ENCODE measurements around the gene PERM1.
"Not testable (repeated sequence)": the region's sequence is repeated elsewhere in the genome, so short reads cannot be mapped to it uniquely, and the experiment has no call there.

PERM1 gene, protein sequence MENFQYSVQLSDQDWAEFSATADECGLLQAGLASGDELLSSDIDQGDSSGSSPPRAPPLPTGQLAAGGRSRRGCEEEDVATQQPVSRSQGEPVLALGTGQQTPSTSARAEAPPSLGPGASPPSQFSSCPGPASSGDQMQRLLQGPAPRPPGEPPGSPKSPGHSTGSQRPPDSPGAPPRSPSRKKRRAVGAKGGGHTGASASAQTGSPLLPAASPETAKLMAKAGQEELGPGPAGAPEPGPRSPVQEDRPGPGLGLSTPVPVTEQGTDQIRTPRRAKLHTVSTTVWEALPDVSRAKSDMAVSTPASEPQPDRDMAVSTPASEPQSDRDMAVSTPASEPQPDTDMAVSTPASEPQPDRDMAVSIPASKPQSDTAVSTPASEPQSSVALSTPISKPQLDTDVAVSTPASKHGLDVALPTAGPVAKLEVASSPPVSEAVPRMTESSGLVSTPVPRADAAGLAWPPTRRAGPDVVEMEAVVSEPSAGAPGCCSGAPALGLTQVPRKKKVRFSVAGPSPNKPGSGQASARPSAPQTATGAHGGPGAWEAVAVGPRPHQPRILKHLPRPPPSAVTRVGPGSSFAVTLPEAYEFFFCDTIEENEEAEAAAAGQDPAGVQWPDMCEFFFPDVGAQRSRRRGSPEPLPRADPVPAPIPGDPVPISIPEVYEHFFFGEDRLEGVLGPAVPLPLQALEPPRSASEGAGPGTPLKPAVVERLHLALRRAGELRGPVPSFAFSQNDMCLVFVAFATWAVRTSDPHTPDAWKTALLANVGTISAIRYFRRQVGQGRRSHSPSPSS
- 0 to 0.70 (median 0.19) reads per million in 3 donors for total RNA-seq

DNA sequence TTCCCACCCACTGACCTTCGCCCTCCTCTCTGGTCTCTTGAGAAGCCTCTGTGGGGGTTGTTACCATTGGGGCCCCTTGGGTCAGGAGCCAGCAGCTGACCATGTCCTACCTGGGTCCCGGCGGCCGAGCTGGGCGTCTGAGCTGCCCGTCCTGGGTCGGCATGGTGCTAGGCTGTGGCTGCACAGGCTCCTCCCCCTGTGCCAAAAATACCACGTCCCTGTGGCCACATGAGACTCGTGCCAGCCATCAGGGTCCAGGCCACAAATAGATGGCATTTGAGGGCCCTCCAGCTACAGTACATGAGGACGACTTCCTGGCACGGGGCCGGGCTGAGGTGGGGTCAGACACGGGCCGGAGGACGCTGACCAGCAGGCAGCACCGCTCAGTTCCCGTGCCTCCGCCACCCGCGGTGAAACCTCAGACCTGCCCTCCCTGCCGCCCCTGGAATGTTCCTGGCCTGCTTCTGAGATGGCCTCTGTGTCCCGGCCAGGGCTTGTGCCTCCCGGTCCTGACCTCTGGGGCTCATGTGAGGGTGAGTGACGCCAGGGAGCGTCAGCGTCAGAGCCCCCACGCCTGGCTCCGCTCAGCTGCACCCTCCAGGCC is at the start of gene PERM1:
TSS of gene PERM1 (minus strand) at position 139 of the 604 bp plus-strand sequence. CDS start 1,064 bp downstream, outside the sequence.
- no peaks in the 10 kb centered on the region for H3K9me3 ChIP-seq (ENCODE audit: control insufficient read depth, low read length)
- H3K27ac ChIP-seq (ENCODE audit: insufficient read depth, low read length, poor library complexity, severe bottlenecking), result no peak within 1 kb of the TSS
- H3K4me3 ChIP-seq (ENCODE audit: insufficient read depth, low read depth, low read length, poor library complexity, severe bottlenecking), result no peak within 1 kb of the TSS
- H3K27me3 ChIP-seq (replicated peaks; ENCODE audit: control insufficient read depth, insufficient read depth, low read length, poor library complexity, severe bottlenecking), result no peaks in the 10 kb centered on the region
- no peaks in the 10 kb centered on the region for H3K36me3 ChIP-seq (ENCODE audit: control insufficient read depth, insufficient read depth, low read length)
- no peak for DNase-seq
- H3K4me1 ChIP-seq (ENCODE audit: control insufficient read depth, insufficient read depth, low read length, poor library complexity, severe bottlenecking), result no peaks in the 10 kb centered on the region

GRCh38 chr1:1030867-1031658 is 49.2 kb upstream of the PERM1 start:
- not testable (repeated sequence) for DNase-seq; H3K36me3 ChIP-seq (ENCODE audit: control insufficient read depth, insufficient read depth, low read length); H3K27ac ChIP-seq (ENCODE audit: insufficient read depth, low read length, poor library complexity, severe bottlenecking); H3K9me3 ChIP-seq (ENCODE audit: control insufficient read depth, low read length); H3K4me3 ChIP-seq (ENCODE audit: insufficient read depth, low read depth, low read length, poor library complexity, severe bottlenecking)
- Histone ChIP-seq H3K27me3 (replicated peaks; ENCODE audit: control insufficient read depth, insufficient read depth, low read length, poor library complexity, severe bottlenecking) (peaks cover 40% of the 10 kb centered on the region), H3K4me1 (ENCODE audit: control insufficient read depth, insufficient read depth, low read length, poor library complexity, severe bottlenecking) (peaks cover 14% of the 10 kb centered on the region)

- Histone ChIP-seq H3K27me3 (replicated peaks; ENCODE audit: control insufficient read depth, insufficient read depth, low read length, poor library complexity, severe bottlenecking) (peaks cover 14% of the 10 kb centered on the region), H3K9me3 (ENCODE audit: control insufficient read depth, low read length) (no peaks in the 10 kb centered on the region), H3K27ac (ENCODE audit: insufficient read depth, low read length, poor library complexity, severe bottlenecking) (no peak overlapping the region), H3K4me3 (ENCODE audit: insufficient read depth, low read depth, low read length, poor library complexity, severe bottlenecking) (no peak overlapping the region), H3K4me1 (ENCODE audit: control insufficient read depth, insufficient read depth, low read length, poor library complexity, severe bottlenecking) (peaks cover 5% of the 10 kb centered on the region), H3K36me3 (ENCODE audit: control insufficient read depth, insufficient read depth, low read length) (no peaks in the 10 kb centered on the region)
- no peak for DNase-seq
These were observed 45.9 kb upstream of the PERM1 start for GRCh38 chr1:1027791-1028190.

GRCh38 chr1:1026599-1027413 is 44.9 kb upstream of the PERM1 start:
- H3K9me3 ChIP-seq (ENCODE audit: control insufficient read depth, low read length), result no peaks in the 10 kb centered on the region
- no peaks in the 10 kb centered on the region for H3K36me3 ChIP-seq (ENCODE audit: control insufficient read depth, insufficient read depth, low read length)
- no peak for DNase-seq
- H3K27me3 ChIP-seq (replicated peaks; ENCODE audit: control insufficient read depth, insufficient read depth, low read length, poor library complexity, severe bottlenecking), result peaks cover 4% of the 10 kb centered on the region
- peaks cover 5% of the 10 kb centered on the region for H3K4me1 ChIP-seq (ENCODE audit: control insufficient read depth, insufficient read depth, low read length, poor library complexity, severe bottlenecking)
- H3K27ac ChIP-seq (ENCODE audit: insufficient read depth, low read length, poor library complexity, severe bottlenecking), result no peak overlapping the region
- no peak overlapping the region for H3K4me3 ChIP-seq (ENCODE audit: insufficient read depth, low read depth, low read length, poor library complexity, severe bottlenecking)

GRCh38 chr1:1025730-1026129 is 43.8 kb upstream of the PERM1 start:
- no peak for DNase-seq
- Histone ChIP-seq H3K4me1 (ENCODE audit: control insufficient read depth, insufficient read depth, low read length, poor library complexity, severe bottlenecking) (peaks cover 9% of the 10 kb centered on the region), H3K27me3 (replicated peaks; ENCODE audit: control insufficient read depth, insufficient read depth, low read length, poor library complexity, severe bottlenecking) (no peaks in the 10 kb centered on the region), H3K27ac (ENCODE audit: insufficient read depth, low read length, poor library complexity, severe bottlenecking) (no peak overlapping the region), H3K9me3 (ENCODE audit: control insufficient read depth, low read length) (no peaks in the 10 kb centered on the region), H3K36me3 (ENCODE audit: control insufficient read depth, insufficient read depth, low read length) (no peaks in the 10 kb centered on the region), H3K4me3 (ENCODE audit: insufficient read depth, low read depth, low read length, poor library complexity, severe bottlenecking) (no peak overlapping the region)

DNA sequence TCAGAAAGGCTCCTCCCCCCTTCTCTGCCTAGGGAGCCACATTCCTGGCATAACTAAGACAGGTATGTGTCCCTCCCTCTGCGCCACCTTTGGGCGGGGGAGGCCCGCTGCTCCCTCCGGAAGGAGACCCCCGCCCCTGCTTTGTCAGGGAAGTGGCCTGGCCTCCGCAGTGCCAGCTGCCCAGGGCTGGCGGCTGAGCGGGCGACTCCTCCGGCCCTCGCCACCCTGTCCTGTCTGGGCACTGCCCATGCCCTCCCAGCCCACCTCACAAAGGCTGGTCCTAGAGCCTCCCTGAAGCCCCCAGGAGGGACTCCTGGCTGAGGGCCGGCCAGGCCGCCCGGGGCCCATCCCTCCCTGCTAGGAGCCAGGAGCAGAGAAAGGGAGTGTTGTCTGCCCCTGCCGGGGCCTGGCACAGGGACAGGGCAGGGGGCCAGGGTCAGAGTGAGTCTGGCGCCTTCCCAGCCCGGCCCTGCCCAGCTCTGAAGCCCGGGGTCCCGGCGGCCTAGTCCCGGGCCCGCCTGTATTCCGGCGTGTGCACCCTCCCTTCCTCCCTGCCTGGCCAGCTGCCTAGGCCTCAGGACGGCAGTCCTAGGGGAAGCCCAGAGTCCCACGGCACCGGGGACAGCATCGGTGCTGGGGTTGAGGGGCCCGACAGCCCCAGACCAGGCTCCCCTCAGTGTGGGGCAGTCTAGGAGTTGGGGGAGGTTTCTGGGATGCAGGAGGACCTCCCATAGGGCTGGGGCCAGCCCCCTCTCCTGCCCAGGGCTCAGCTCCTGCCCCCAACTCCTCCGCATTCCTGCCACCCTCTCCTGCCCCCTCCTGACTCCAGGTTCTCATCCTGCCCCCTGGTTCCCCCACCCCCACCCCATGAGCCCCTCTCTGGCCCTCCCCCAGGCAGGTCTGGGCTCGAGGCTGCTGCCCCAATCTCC is 43.1 kb upstream of the PERM1 start:
- H3K4me3 ChIP-seq (ENCODE audit: insufficient read depth, low read depth, low read length, poor library complexity, severe bottlenecking), result no peak overlapping the region
- H3K27ac ChIP-seq (ENCODE audit: insufficient read depth, low read length, poor library complexity, severe bottlenecking), result no peak overlapping the region
- DNase-seq, result no peak
- no peaks in the 10 kb centered on the region for H3K9me3 ChIP-seq (ENCODE audit: control insufficient read depth, low read length)
- no peaks in the 10 kb centered on the region for H3K36me3 ChIP-seq (ENCODE audit: control insufficient read depth, insufficient read depth, low read length)
- H3K27me3 ChIP-seq (replicated peaks; ENCODE audit: control insufficient read depth, insufficient read depth, low read length, poor library complexity, severe bottlenecking), result no peaks in the 10 kb centered on the region
- peaks cover 15% of the 10 kb centered on the region for H3K4me1 ChIP-seq (ENCODE audit: control insufficient read depth, insufficient read depth, low read length, poor library complexity, severe bottlenecking)

GRCh38 chr1:1024149-1024770 is 42.4 kb upstream of the PERM1 start:
- no peaks in the 10 kb centered on the region for H3K27me3 ChIP-seq (replicated peaks; ENCODE audit: control insufficient read depth, insufficient read depth, low read length, poor library complexity, severe bottlenecking)
- H3K36me3 ChIP-seq (ENCODE audit: control insufficient read depth, insufficient read depth, low read length), result no peaks in the 10 kb centered on the region
- DNase-seq, result no peak
- peaks cover 15% of the 10 kb centered on the region for H3K4me1 ChIP-seq (ENCODE audit: control insufficient read depth, insufficient read depth, low read length, poor library complexity, severe bottlenecking)
- no peak overlapping the region for H3K4me3 ChIP-seq (ENCODE audit: insufficient read depth, low read depth, low read length, poor library complexity, severe bottlenecking)
- H3K27ac ChIP-seq (ENCODE audit: insufficient read depth, low read length, poor library complexity, severe bottlenecking), result no peak overlapping the region
- no peaks in the 10 kb centered on the region for H3K9me3 ChIP-seq (ENCODE audit: control insufficient read depth, low read length)

- no peaks in the 10 kb centered on the region for H3K9me3 ChIP-seq (ENCODE audit: control insufficient read depth, low read length)
- DNase-seq, result no peak
- H3K4me3 ChIP-seq (ENCODE audit: insufficient read depth, low read depth, low read length, poor library complexity, severe bottlenecking), result no peak overlapping the region
- H3K27ac ChIP-seq (ENCODE audit: insufficient read depth, low read length, poor library complexity, severe bottlenecking), result no peak overlapping the region
- H3K4me1 ChIP-seq (ENCODE audit: control insufficient read depth, insufficient read depth, low read length, poor library complexity, severe bottlenecking), result peaks cover 19% of the 10 kb centered on the region
- H3K27me3 ChIP-seq (replicated peaks; ENCODE audit: control insufficient read depth, insufficient read depth, low read length, poor library complexity, severe bottlenecking), result no peaks in the 10 kb centered on the region
- no peaks in the 10 kb centered on the region for H3K36me3 ChIP-seq (ENCODE audit: control insufficient read depth, insufficient read depth, low read length)
These were observed 41.8 kb upstream of the PERM1 start for GRCh38 chr1:1023700-1024099.
